Measurements from ENCODE around the gene DNAJB14.

The DNAJB14 gene

DNA sequence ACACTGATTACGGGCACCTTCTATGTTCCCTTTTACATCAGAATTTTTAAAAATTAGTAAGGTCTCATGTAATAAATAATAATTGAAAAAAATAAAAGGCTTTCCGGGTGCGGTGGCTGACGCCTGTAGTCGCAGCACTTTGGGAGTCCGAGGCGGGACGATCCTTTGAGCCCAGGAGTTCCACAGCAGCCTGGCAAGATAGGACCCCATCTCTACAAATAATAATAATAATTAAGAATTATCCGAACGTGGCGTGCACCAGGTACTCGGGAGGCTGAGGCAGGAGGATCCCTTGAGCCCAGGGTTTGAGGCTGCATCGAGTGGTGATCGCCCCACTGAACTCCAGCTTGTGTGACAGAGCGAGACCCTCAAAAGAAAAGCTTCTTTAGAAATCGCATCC lies 51.4 kb downstream of the DNAJB14 start:
- H3K4me1 ChIP-seq = no peaks in the 10 kb centered on the region
- no peak overlapping the region for H3K27ac ChIP-seq
- H3K9me3 ChIP-seq (ENCODE audit: control insufficient read depth, low read length) = no peaks in the 10 kb centered on the region
- H3K9ac ChIP-seq = no peak overlapping the region
- peaks cover 4% of the 10 kb centered on the region for H3K79me2 ChIP-seq
- H3K27me3 ChIP-seq (ENCODE audit: control insufficient read depth, insufficient read depth, low read length) = no peaks in the 10 kb centered on the region
- TF ChIP-seq CTCF (IDR thresholded peaks at IDR 0.05) = no peak
- H3K4me3 ChIP-seq (ENCODE audit: low read depth, low read length) = peak overlapping the region; percentile 65
- no peaks in the 10 kb centered on the region for H3K36me3 ChIP-seq (ENCODE audit: control insufficient read depth, insufficient read depth, low read length)
- H2AFZ ChIP-seq = peak overlapping the region; percentile 81
- peak overlapping the region; percentile 86 for H3K4me2 ChIP-seq (ENCODE audit: low read length)

DNA sequence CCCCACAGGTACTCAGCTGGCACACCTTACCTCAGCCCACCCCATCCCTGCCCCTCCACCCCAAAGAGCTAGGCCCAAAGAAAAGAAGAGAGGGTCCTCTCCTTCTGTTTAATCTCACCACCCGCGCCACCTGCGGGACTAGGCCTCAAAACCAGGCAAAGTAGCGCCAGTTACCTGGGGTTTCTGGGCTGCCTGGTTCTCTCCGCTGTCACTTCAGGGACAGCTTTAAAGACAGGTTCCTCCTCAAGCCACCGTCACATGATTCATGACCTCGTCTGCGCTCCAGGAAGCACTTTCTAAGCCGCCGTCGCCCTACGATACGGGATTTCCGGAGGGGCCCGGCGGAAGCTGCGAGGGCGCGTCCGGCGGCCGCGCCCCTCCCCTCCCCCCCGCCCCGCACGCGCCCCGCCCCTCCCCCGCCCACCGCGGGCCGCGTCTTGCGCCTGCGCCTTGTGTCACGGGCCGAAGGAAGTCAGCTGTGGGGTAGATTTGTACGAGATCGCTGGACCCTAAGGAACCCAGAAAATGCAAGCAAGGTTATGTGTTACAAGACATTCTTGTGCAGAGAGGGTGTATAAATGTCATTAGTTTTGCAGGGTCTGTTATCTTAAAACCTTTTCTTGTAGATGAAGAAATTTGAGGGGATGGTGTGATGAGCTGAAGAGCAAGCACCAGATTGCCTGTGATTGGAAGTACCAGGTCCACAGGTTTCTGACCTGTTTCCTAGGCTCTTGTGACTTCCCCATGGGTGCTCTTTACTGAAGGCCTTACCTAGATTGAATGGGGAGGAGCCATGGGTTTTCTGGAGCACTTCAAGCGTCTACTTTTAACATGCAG lies 52.0 kb downstream of the DNAJB14 start, which contains the start of gene LAMTOR3:
LAMTOR3 (minus strand) TSS at position 267 of the 837 bp plus-strand sequence. CDS start 464 bp downstream, outside the sequence.
- peak within 1 kb of the TSS; percentile 69 for H3K27ac ChIP-seq
- peaks cover 4% of the 10 kb centered on the region for H3K79me2 ChIP-seq
- H3K36me3 ChIP-seq (ENCODE audit: control insufficient read depth, insufficient read depth, low read length) = no peaks in the 10 kb centered on the region
- H3K9me3 ChIP-seq (ENCODE audit: control insufficient read depth, low read length) = no peaks in the 10 kb centered on the region
- TF ChIP-seq CTCF (IDR thresholded peaks at IDR 0.05) = no peak
- H2AFZ ChIP-seq = peak within 1 kb of the TSS; percentile 86
- peak within 1 kb of the TSS; percentile 95 for H3K4me2 ChIP-seq (ENCODE audit: low read length)
- H3K27me3 ChIP-seq (ENCODE audit: control insufficient read depth, insufficient read depth, low read length) = no peaks in the 10 kb centered on the region
- H3K9ac ChIP-seq = peak within 1 kb of the TSS; percentile 80
- H3K4me3 ChIP-seq (ENCODE audit: low read depth, low read length) = peak within 1 kb of the TSS; percentile 93
- no peaks in the 10 kb centered on the region for H3K4me1 ChIP-seq

DNA sequence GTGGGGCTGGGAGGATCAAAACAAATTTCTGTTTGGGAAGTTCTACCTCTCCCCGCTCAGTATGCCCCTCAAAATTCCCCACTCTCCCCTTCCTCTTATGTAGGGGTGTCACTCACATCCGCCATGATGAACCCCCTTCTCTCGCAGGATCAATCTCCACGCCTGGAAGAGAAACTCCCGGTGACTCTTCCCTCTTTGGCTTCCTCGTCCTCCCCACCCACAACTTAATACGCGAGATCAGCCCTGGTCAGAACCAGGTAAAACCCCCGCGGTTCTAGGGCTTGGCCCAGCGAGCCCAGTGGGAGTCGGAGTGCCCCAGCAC lies 52.6 kb downstream of the DNAJB14 start:
- Histone ChIP-seq H3K27me3 (ENCODE audit: control insufficient read depth, insufficient read depth, low read length) (no peaks in the 10 kb centered on the region), H3K4me3 (ENCODE audit: low read depth, low read length) (peak overlapping the region; percentile 93), H3K9me3 (ENCODE audit: control insufficient read depth, low read length) (no peaks in the 10 kb centered on the region), H3K4me2 (ENCODE audit: low read length) (peak overlapping the region; percentile 95), H3K36me3 (ENCODE audit: control insufficient read depth, insufficient read depth, low read length) (no peaks in the 10 kb centered on the region), H3K27ac (peak overlapping the region; percentile 69), H3K79me2 (peaks cover 4% of the 10 kb centered on the region), H3K4me1 (no peaks in the 10 kb centered on the region), H2AFZ (peak overlapping the region; percentile 86), H3K9ac (peak overlapping the region; percentile 80)
- no peak for TF ChIP-seq CTCF (IDR thresholded peaks at IDR 0.05)

DNA sequence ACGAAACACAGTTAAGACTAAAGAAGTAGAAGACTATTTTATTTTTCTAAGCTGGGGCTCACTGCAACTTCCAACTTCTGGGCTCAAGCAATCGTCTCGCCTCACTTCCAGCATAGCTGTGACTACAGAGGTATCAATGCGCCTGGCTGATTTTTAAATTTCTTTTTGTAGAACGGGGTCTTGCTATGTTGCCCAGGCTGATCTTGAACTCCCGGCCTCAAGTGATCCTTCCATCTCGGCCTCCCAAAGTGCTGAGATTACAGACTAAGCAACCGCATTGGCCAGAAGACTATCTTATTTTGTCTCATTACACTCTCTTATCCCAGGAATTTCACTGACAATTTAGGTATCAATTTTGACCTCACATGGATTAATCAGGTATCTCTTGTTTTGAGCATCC lies 53.4 kb downstream of the DNAJB14 start:
- H3K27me3 ChIP-seq (ENCODE audit: control insufficient read depth, insufficient read depth, low read length) = no peaks in the 10 kb centered on the region
- no peak for TF ChIP-seq CTCF (IDR thresholded peaks at IDR 0.05)
- H3K9ac ChIP-seq = no peak overlapping the region
- no peak overlapping the region for H2AFZ ChIP-seq
- peak overlapping the region; percentile 93 for H3K4me3 ChIP-seq (ENCODE audit: low read depth, low read length)
- no peaks in the 10 kb centered on the region for H3K9me3 ChIP-seq (ENCODE audit: control insufficient read depth, low read length)
- no peak overlapping the region for H3K27ac ChIP-seq
- no peaks in the 10 kb centered on the region for H3K36me3 ChIP-seq (ENCODE audit: control insufficient read depth, insufficient read depth, low read length)
- peaks cover 4% of the 10 kb centered on the region for H3K79me2 ChIP-seq
- H3K4me2 ChIP-seq (ENCODE audit: low read length) = peak overlapping the region; percentile 95
- no peaks in the 10 kb centered on the region for H3K4me1 ChIP-seq

GRCh38 chr4:99891351-99891750 lies 55.1 kb downstream of the DNAJB14 start:
- Histone ChIP-seq H3K27ac (no peak overlapping the region), H3K4me2 (ENCODE audit: low read length) (no peak overlapping the region), H3K27me3 (ENCODE audit: control insufficient read depth, insufficient read depth, low read length) (no peaks in the 10 kb centered on the region), H3K4me1 (no peaks in the 10 kb centered on the region), H3K9me3 (ENCODE audit: control insufficient read depth, low read length) (no peaks in the 10 kb centered on the region), H3K79me2 (peaks cover 4% of the 10 kb centered on the region), H2AFZ (no peak overlapping the region), H3K4me3 (ENCODE audit: low read depth, low read length) (no peak overlapping the region), H3K36me3 (ENCODE audit: control insufficient read depth, insufficient read depth, low read length) (no peaks in the 10 kb centered on the region), H3K9ac (no peak overlapping the region)
- no peak for TF ChIP-seq CTCF (IDR thresholded peaks at IDR 0.05)
